RPMI7951 (cell line): ENCODE results near the gene SIT1. TPM values are rescaled to one million over a fixed set of nuclear protein-coding genes. Genes with fewer than 3 reads are reported as not detected.
"Not testable (repeated sequence)": the region's sequence is repeated elsewhere in the genome, so short reads cannot be mapped to it uniquely, and the experiment has no call there.

Source experiments
- DNase-seq: peaks from one replicate; pipeline ENCODE4 v3.0.0-alpha.2; 2012; ENCODE audit warnings: low read depth
- total RNA-seq: library from RNA; depleted of rRNA; stranded (reverse); fragments of >200 nt; shearing (Covaris generic); gene quantifications from 2 replicates; pipeline ENCODE4 v1.2.3, GENCODE V29; 2014

Gene SIT1
- total RNA-seq, 1 experiment from 2014 or later, result not detected

- peak; percentile 59 for DNase-seq
Measured at GRCh38 chr9:35660966-35661415, 10.3 kb upstream of the SIT1 start.

- DNase-seq, result peak; percentile 91
Measured at GRCh38 chr9:35659340-35659739, 8.6 kb upstream of the SIT1 start.

- DNase-seq, result no peak
Measured at GRCh38 chr9:35658968-35659220, 8.2 kb upstream of the SIT1 start.

- peak; percentile 83 for DNase-seq
Measured at GRCh38 chr9:35658137-35658967, 7.6 kb upstream of the SIT1 start, which contains the start of gene CCDC107. TSS of gene CCDC107 (plus strand) at chr9:35658292. CDS start at chr9:35658380, 88 bp downstream.

GRCh38 chr9:35657546-35658136 lies 6.9 kb upstream of the SIT1 start, which contains the start of gene RMRP:
TSS of gene RMRP (minus strand) at chr9:35658019.
- DNase-seq, result peak; percentile 99

- peak; percentile 55 for DNase-seq
Measured at GRCh38 chr9:35656831-35657545, 6.3 kb upstream of the SIT1 start.

GRCh38 chr9:35656348-35656747 lies 5.6 kb upstream of the SIT1 start:
- peak; percentile 47 for DNase-seq

- DNase-seq, result no peak
Measured at GRCh38 chr9:35653611-35654010, 2.9 kb upstream of the SIT1 start.

GRCh38 chr9:35652829-35653209 lies 2.1 kb upstream of the SIT1 start:
- DNase-seq, result no peak

- DNase-seq, result no peak
Measured at GRCh38 chr9:35651956-35652828, 1.5 kb upstream of the SIT1 start.

- DNase-seq, result no peak
Measured at GRCh38 chr9:35649431-35650340, 1.0 kb downstream of the SIT1 start.

- peak; percentile 82 for DNase-seq
Measured at GRCh38 chr9:35646533-35647265, 4.0 kb downstream of the SIT1 start.

GRCh38 chr9:35646153-35646532 lies 4.6 kb downstream of the SIT1 start:
- DNase-seq, result no peak

GRCh38 chr9:35645736-35646135 lies 5.0 kb downstream of the SIT1 start:
- not testable (repeated sequence) for DNase-seq

GRCh38 chr9:35643046-35643445 lies 7.7 kb downstream of the SIT1 start:
- no peak for DNase-seq

- not testable (repeated sequence) for DNase-seq
Measured at GRCh38 chr9:35641478-35641877, 9.3 kb downstream of the SIT1 start.

GRCh38 chr9:35640431-35640830 lies 10.3 kb downstream of the SIT1 start:
- DNase-seq, result not testable (repeated sequence)

GRCh38 chr9:35639631-35640030 lies 11.1 kb downstream of the SIT1 start:
- DNase-seq, result no peak

GRCh38 chr9:35639225-35639624 lies 11.5 kb downstream of the SIT1 start:
- not testable (repeated sequence) for DNase-seq

- not testable (repeated sequence) for DNase-seq
Measured at GRCh38 chr9:35638751-35639150, 12.0 kb downstream of the SIT1 start.
